GM10266 (cell line): ENCODE results near the gene SPATA13.
"Not testable (repeated sequence)": the region's sequence is repeated elsewhere in the genome, so short reads cannot be mapped to it uniquely, and the experiment has no call there.

ENCODE experiments used
- DNase-seq: peaks from one replicate; pipeline ENCODE4 v3.0.0; 2012; ENCODE audit errors: extremely low spot score
- TF ChIP-seq, protein P1 (sequence below): IDR thresholded peaks from 2 replicates; pipeline ENCODE4 v1.5.1; 2012; ENCODE audit warnings: mild to moderate bottlenecking, low read depth; ENCODE audit not compliant: control insufficient read depth, insufficient read depth; ENCODE audit errors: missing control alignments

The SPATA13 gene

DNA sequence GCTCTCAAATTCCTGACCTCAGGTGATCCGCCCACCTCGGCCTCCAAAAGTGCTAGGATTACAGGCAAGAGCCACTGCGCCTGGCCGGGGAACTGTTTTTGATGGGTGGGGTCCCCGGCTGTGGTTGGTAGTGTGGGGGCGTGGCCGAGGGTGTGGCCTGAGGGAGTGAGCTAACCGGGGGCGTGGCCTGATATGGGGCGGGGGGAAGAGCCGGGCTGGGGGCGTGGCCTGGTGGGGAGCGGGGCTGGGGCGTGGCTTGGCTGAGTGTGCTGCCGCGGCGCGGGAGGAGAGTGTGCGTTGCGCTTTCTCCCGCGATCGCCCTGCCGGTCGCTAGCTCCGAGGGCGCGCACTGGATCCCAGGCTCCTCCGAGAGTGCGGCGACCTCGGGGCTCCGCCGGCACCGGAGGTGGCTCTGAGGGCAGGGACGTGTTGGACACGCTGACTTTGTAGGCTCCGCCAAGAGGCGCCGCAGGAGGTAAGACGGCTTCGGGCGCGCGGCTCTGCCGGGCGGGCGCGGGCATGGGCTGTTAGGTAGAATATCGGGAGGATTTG, at the start of gene SPATA13:
TSS of gene SPATA13 (plus strand) at position 263 of the 552 bp plus-strand sequence. CDS start 62,210 bp downstream, outside the sequence.
- TF ChIP-seq, protein P1, sequence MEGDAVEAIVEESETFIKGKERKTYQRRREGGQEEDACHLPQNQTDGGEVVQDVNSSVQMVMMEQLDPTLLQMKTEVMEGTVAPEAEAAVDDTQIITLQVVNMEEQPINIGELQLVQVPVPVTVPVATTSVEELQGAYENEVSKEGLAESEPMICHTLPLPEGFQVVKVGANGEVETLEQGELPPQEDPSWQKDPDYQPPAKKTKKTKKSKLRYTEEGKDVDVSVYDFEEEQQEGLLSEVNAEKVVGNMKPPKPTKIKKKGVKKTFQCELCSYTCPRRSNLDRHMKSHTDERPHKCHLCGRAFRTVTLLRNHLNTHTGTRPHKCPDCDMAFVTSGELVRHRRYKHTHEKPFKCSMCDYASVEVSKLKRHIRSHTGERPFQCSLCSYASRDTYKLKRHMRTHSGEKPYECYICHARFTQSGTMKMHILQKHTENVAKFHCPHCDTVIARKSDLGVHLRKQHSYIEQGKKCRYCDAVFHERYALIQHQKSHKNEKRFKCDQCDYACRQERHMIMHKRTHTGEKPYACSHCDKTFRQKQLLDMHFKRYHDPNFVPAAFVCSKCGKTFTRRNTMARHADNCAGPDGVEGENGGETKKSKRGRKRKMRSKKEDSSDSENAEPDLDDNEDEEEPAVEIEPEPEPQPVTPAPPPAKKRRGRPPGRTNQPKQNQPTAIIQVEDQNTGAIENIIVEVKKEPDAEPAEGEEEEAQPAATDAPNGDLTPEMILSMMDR = no peak
- DNase-seq = peak; percentile 96

DNA sequence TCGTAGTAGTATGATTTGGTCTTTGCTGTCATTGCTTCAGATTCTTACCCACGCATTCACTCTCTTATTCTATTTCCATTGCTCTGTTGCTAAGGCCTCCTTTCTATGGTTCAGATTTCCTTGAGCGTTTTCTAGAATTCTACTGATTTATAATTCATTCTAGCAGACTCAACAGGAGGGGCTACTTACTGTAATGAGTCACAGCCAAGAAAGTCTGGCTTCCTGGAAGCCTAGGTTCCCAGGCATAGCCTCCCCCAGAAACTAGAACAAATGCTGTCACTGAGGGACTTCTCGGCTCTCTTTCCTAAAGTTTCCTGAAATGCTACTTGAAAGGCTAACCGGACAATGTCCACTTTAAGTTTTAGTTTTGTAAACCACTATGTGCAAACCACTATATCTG, 47.7 kb upstream of the SPATA13 start:
- TF ChIP-seq, protein P1 = no peak
- DNase-seq = no peak

DNA sequence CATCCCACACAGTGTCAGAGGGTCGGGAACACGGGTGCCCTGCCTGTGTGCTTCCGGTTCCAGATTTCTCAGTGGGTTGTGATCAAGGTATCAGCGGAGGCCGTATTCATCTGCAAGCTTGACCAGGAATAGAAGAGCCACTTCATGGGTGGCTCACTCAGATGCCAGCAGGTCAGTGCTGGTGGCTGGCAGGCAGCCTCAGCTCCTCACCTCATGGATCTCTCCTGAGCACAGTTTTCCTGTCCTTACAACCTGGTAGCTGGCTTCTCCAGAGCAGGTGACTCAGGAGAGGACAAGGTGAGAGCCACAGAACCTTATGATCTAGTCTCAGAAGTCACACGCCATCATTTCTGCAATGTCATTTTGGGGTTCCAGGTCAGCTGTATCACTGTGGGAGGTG, 44.8 kb upstream of the SPATA13 start:
- TF ChIP-seq, protein P1 = no peak
- no peak for DNase-seq

DNA sequence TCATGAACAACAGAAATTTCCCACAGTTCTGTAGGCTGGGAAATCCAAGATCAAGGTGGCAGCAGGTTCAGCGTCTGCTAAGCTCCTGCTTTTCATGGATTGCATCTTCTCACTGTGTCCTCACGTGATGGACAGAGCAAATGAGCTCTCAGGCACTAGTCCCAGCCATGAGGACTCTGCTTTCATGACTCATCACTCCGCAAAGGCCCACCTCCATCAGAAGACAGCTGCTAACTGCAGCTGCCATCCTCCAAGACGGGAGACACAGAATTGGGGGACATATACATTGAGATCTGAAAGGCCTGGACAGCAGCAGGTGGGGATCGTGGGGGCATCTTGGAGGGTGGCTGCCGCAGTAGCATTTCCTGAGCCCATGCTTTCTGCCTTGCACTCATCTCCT, 44.4 kb upstream of the SPATA13 start:
- no peak for DNase-seq
- TF ChIP-seq, protein P1 = no peak

DNA sequence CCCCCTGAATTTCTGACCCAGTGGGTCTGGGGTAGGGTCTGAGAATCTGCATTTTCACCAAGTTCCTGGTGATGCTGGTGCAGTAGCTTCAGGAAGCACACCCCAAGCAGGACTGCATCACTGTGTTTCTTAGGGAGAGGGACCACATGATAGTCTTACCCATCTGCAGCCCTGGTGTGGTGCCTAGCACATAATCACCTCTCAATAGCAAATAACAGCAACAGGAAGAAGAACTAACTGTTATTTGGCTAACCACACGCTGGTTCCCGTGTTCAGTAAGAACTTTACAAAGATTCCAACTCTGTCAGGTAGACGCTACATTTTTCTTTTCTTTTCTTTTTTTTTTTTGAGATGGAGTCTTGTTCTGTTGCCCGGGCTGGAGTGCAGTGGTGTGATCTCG, 41.9 kb upstream of the SPATA13 start:
- no peak for DNase-seq
- TF ChIP-seq, protein P1 = no peak

DNA sequence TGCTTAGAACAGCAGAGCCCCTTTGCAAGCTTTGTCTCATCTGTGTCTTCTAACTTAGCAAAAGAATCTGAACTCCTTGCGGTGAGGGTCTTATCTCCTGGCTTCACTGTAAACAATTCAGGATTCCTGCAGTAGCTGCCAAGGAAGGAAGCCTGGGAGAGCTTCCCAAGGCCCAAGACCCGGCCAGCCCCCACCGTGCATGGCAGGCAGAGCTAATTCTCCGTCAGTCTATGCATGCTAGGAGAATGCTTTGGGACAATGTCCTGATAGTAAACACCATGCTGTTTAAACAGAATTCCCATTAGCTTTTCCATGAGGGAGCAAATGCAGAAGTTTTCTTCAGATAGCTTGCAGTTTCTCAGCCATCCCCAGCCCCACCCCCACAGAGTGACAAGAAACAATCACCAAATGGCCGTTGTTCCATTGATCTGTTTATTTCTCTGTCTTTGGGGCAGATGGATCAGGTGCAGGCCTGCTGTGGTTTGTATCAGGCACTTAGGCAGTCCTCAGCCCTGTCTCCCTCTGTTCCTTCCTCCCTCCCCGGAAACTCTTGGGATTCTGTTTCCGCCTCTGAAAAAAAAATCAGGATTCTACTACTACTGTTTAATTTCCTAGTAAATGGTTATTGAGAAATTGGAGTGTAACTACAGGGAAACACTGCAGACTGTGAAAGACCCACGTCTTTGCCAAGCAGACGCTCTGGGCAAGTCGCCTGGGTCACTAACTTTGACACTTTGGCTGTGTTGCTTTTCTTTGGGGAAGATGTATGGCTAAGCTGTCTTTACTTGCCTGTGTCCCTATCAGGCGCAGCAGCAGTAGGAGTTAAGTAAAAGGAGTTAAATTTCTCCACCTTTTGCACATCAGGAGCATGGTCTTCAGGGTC, 40.7 kb upstream of the SPATA13 start:
- TF ChIP-seq, protein P1 = no peak
- no peak for DNase-seq

DNA sequence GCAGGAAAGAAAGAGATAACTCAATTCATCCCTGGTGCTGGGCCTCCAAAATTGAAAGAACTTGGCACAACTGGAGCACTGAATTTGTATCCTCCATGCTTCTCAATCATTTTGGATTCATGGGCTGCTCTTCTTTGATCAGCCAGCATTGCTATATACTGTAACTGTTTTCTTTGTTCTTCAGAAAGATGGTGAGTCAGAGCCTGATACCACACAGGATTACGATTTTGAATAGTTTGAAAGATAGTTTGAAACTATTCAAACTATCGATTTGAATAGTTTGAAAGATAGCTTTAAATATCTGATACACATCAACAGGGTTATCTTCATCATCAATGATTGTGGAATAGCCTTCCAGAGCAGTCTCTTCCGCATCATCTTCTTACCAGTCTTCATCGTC, 38.5 kb upstream of the SPATA13 start:
- not testable (repeated sequence) for DNase-seq
